GM21447 (cell line): ENCODE results near the gene CYP11A1.

ENCODE experiments used
- ATAC-seq: cut with Tn5 transposase; IDR thresholded peaks from one replicate; pipeline ENCODE4 v1.9.1; 2021; ENCODE audit not compliant: unreplicated experiment

CYP11A1 gene

GRCh38 chr15:74389241-74390048 is 22.0 kb upstream of the CYP11A1 start:
- ATAC-seq = no peak

- no peak for ATAC-seq
Measured at GRCh38 chr15:74388363-74388951, 21.0 kb upstream of the CYP11A1 start.

- ATAC-seq = no peak
Measured at GRCh38 chr15:74387621-74388362, 20.3 kb upstream of the CYP11A1 start.

- ATAC-seq = no peak
Measured at GRCh38 chr15:74387141-74387541, 19.7 kb upstream of the CYP11A1 start.

GRCh38 chr15:74386496-74387140 is 19.2 kb upstream of the CYP11A1 start:
- ATAC-seq = no peak

GRCh38 chr15:74385733-74386132 is 18.3 kb upstream of the CYP11A1 start:
- ATAC-seq = no peak

- peak; percentile 51 for ATAC-seq
Measured at GRCh38 chr15:74384881-74385643, 17.6 kb upstream of the CYP11A1 start.

GRCh38 chr15:74384566-74384880 is 17.1 kb upstream of the CYP11A1 start:
- no peak for ATAC-seq

- ATAC-seq = peak; percentile 45
Measured at GRCh38 chr15:74383695-74384565, 16.5 kb upstream of the CYP11A1 start.

- peak; percentile 0 for ATAC-seq
Measured at GRCh38 chr15:74383286-74383685, 15.8 kb upstream of the CYP11A1 start.

GRCh38 chr15:74382004-74382816 is 14.8 kb upstream of the CYP11A1 start:
- no peak for ATAC-seq

- no peak for ATAC-seq
Measured at GRCh38 chr15:74381481-74381880, 14.0 kb upstream of the CYP11A1 start.

GRCh38 chr15:74381190-74381453 is 13.7 kb upstream of the CYP11A1 start:
- ATAC-seq = no peak

GRCh38 chr15:74380361-74381189 is 13.1 kb upstream of the CYP11A1 start:
- no peak for ATAC-seq

GRCh38 chr15:74378848-74379247 is 11.4 kb upstream of the CYP11A1 start:
- ATAC-seq = no peak

GRCh38 chr15:74377831-74378766 is 10.7 kb upstream of the CYP11A1 start:
- ATAC-seq = no peak

GRCh38 chr15:74376825-74377581 is 9.6 kb upstream of the CYP11A1 start:
- no peak for ATAC-seq
